ENCODE measurements around the gene COA3.
"Not testable (repeated sequence)": the region's sequence is repeated elsewhere in the genome, so short reads cannot be mapped to it uniquely, and the experiment has no call there.

The COA3 gene

GRCh38 chr17:42780851-42781638, 17.5 kb downstream of the COA3 start:
- no peak for DNase-seq

DNA sequence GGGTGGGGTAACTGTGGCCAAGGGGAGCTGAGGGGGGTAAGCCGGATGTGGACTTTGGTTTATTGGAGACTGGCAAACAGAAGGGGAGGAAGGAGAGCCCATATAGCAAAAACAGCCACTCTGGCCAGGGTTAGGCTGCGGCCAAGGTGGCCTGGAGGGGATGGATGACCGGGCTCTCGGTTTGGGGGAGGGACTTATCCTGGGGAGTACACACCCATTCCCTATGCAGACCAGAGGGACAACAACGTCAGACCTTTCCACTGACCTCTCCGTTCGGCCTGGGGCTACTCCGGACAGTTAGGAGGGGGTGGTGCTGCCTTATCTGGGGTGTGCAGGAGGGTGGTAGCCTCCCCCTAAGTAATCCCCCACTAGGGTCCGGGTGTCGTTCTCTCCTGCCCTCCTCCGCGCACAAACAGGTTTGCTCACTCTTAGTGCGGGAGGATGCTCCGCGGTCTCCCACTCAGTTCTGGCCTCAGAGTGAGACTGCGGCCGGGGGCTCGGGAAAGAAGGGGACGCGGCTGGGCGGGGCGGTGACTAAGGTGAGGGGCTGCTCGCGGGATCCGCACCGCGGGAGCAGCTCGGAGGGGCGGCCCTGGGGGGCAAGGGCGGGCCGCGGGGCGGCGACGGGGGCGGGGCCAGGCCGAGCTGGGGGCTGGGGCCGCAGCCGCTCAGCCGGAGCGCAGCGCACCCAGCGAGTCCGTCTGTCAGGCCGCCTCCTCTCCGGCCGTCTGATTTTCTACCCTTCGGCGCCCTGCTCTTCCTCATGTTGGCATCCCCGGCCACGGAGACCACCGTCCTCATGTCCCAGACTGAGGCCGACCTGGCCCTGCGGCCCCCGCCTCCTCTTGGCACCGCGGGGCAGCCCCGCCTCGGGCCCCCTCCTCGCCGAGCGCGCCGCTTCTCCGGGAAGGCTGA, 18.3 kb downstream of the COA3 start, which contains the start of gene WNK4:
Gene WNK4, plus strand, starts transcription at position 675 of the 915 bp plus-strand sequence. Its CDS starts 89 bp downstream, at position 764.
- DNase-seq: no peak

DNA sequence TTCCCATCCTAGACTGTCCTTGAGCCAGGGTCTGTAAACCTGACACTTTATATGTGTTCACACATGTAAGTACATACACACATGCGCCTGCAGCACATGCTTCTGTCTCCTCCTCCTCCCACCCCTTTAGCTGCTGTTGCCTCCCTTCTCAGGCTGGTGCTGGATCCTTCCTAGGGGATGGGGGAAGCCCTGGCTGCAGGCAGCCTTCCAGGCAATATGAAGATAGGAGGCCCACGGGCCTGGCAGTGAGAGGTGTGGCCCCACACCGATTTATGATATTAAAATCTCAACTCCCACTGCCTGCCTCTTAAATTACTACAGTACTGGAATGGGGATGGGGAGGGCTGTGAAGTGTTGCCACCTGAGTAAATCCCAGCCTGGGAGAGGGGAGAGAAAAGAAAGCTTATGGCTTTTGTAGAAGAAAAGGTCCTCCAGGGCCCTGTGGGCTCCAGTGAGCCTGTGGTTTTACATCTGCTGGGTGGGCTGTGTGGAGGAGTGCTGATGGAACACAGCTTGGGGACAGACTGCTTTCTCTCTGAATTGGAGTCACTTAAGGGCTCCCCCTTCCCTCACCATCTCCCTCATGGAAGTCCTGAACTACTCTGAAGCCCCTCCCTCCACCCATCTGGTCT, 19.1 kb downstream of the COA3 start:
- no peak for DNase-seq

GRCh38 chr17:42778570-42778969, 19.9 kb downstream of the COA3 start:
- DNase-seq: no peak

- DNase-seq: no peak
Measured at GRCh38 chr17:42775534-42776098, 22.9 kb downstream of the COA3 start.

- DNase-seq: no peak
Measured at GRCh38 chr17:42774066-42774745, 24.3 kb downstream of the COA3 start.

DNA sequence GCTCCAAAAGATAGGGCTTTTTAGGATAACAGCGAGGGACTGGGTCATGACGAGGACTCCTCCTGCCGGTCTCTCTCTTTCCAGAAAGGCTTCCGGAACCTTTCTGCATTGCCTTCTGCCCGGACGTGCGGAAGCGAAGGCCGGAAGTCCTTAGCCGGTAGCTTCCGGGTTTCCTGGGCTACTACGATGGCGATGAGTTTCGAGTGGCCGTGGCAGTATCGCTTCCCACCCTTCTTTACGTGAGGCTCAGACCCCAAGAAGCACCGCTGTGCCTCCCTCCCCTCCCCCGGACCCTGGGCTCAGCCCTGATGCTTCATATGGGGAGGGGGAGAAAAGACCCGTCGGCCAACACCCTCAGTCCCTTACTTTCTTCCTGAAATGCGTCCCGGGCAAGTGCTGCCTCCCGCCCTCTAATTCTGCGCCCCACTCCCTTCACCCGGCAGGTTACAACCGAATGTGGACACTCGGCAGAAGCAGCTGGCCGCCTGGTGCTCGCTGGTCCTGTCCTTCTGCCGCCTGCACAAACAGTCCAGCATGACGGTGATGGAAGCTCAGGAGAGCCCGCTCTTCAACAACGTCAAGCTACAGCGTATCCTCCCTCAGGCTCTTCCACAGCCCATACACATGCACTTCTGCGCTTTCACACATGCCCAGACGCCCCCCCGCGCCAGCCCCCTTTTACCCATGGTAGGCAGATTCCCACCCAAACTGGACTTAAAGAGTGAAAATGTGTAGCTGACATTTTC, 25.0 kb downstream of the COA3 start, which contains the start of gene VPS25:
Gene VPS25, plus strand, starts transcription at position 160 of the 746 bp plus-strand sequence. Its CDS starts 27 bp downstream, at position 187.
- DNase-seq: peak; percentile 48 to 81 (median 60)

GRCh38 chr17:42772945-42773289, 25.6 kb downstream of the COA3 start:
- DNase-seq: no peak

DNA sequence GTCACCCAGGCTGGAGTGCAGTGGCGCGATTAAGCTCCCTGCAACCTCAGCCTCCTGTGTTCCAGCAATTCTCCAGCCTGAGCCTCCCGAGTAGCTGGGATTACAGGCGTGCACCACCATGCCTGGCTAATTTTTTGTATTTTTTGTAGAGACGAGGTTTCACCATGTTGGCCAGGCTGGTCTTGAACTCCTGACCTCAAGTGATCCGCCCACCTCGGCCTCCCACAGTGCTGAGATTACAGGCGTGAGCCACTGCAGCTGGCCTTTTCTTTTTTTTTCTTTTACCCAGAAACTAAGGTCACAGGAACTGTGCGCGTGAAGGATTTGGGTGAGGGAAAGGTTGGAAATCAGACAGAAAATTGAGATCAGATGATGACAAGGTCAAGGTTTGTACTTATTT, 28.5 kb downstream of the COA3 start:
- not testable (repeated sequence) for DNase-seq

DNA sequence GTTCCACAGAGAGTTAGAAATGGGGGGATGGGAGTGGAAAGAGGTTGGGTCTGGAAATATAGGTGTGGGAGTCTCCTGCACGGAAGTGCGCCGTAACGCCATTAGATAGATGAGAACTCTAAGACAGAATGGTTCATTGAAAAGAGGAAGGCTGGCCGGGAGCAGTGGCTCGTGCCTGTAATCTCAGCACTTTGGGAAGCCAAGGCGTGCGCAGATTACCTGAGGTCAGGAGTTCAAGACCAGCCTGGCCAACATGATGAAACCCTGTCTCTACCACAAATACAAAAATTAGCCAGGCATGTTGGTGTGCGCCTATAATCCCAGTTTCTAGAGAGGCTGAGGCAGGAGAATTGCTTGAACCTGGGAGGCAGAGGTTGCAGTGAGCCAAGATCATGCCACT, 30.5 kb downstream of the COA3 start:
- DNase-seq: not testable (repeated sequence)

GRCh38 chr17:42767512-42767911, 31.0 kb downstream of the COA3 start:
- no peak for DNase-seq

DNA sequence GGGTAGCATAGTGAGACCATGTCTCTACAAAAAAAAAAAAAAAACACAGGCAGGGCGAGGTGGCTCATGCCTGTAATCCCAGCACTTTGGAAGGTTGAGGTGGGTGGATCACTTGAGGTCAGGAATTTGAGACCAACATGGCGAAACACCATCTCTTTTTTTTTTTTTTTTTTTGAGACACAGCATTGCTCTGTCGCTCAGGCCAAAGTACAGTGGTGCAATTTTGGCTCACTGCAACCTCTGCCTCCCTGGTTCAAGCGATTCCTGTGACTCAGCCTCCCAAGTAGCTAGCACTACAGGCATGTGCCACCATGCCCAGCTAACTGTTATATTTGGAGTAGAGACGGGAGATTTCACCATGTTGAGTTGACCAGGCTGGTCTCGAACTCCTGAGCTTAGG, 32.4 kb downstream of the COA3 start:
- no peak for DNase-seq

DNA sequence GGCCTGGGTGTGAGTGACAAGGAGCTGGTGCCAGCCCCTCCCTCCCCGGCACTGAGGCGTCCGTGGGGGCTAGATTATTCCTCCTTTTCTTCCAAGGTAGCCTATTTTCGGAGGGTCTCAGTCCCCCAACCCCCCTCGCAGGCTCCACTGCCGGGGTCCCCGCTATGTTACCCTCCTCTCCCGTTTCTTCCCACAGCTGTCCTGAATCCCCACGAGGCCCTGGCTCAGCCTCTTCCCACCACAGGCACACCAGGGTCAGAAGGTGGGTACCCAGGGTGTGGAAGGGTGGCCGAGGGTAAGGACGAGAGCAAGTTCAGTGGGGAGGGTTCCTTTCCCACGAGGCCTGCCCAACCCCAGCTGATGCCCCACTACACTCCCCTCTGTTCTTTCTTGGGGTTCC, 36.9 kb downstream of the COA3 start:
- DNase-seq: no peak

GRCh38 chr17:42760652-42761581, 37.6 kb downstream of the COA3 start, which contains the start of gene RAMP2:
RAMP2 (plus strand) TSS chr17:42761227; CDS start chr17:42761262, 35 bp downstream.
- peak in 2 of 6 experiments; percentile 11 to 22 for DNase-seq

DNA sequence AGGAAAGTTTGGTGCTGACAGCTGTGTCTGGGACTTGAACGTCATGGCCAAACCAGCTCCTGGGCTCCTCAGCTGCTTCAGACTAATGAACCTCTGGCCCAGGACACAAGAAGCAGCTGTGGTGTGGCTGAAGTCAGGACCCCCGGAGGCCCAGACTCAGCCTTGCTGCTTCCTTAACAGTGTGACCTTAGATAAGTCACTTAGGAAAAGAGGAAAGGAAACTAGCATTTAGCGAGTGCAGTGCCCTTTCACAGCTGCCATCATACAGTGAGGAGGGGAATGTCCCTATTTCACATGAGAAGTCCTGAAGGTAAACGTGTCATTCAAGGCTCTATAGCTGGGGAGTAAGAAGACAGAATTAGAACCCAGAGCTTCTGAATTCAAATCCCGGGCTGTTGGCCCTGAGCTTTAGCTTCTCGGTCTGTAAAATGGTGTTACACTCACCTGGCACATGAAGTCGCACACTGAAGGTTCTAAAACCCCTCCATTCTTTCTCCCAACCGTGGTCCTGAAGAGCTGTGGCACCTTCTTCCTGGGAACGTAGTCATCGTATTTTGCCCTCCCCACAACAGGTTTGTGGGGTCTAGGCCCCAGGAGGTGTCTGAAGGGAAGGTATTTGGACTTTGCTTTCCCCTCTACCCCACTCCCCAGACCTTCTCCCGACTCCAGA, 38.4 kb downstream of the COA3 start:
- DNase-seq: no peak

DNA sequence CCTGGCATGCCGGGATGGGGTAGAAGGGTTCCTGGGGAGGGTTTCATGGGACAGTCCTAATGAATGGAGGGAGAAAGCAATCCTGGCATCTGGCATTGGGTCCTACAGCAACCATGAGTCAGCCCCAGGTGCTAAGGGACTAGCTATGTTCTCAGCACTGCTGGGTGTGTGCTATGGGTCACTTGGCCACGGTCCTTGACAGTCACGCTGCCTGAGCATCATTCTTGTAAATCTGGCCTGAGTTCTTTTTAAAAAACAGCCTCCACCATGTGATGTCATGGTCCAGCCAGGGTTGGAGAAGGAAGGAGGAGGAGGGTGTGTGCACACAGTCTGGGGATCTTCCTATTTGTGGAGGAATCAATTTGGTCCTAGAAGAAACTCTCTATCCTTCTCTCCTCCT, 43.7 kb downstream of the COA3 start:
- DNase-seq: no peak

GRCh38 chr17:42751628-42752027, 46.9 kb downstream of the COA3 start:
- no peak for DNase-seq

- DNase-seq: no peak
Measured at GRCh38 chr17:42750739-42751344, 47.7 kb downstream of the COA3 start.

Measured in stimulated activated naive CD4-positive, alpha-beta T cell (primary cell).